ENCODE results near the gene PPP4R4.
"Not testable (repeated sequence)": the region's sequence is repeated elsewhere in the genome, so short reads cannot be mapped to it uniquely, and the experiment has no call there.

Gene PPP4R4

GRCh38 chr14:94282991-94283723, 109.0 kb downstream of the PPP4R4 start:
- no peak for DNase-seq

- DNase-seq: no peak
Measured at GRCh38 chr14:94284221-94284620, 110.1 kb downstream of the PPP4R4 start.

- no peak for DNase-seq
Measured at GRCh38 chr14:94285158-94285557, 111.0 kb downstream of the PPP4R4 start.

- DNase-seq: no peak
Measured at GRCh38 chr14:94288610-94289465, 114.7 kb downstream of the PPP4R4 start.

- DNase-seq: no peak
Measured at GRCh38 chr14:94290197-94290596, 116.1 kb downstream of the PPP4R4 start.

- no peak for DNase-seq
Measured at GRCh38 chr14:94291159-94291905, 117.2 kb downstream of the PPP4R4 start.

- DNase-seq: no peak
Measured at GRCh38 chr14:94291906-94292525, 117.9 kb downstream of the PPP4R4 start.

- no peak for DNase-seq
Measured at GRCh38 chr14:94292526-94292871, 118.4 kb downstream of the PPP4R4 start.

- DNase-seq: no peak
Measured at GRCh38 chr14:94292872-94293577, 118.9 kb downstream of the PPP4R4 start, which contains the start of gene SERPINA10. TSS of gene SERPINA10 (minus strand) at chr14:94293268. CDS start at chr14:94290593, 2,675 bp downstream.

- DNase-seq: no peak
Measured at GRCh38 chr14:94293578-94293924, 119.4 kb downstream of the PPP4R4 start.

GRCh38 chr14:94295360-94296180, 121.4 kb downstream of the PPP4R4 start:
- DNase-seq: no peak

- not testable (repeated sequence) for DNase-seq
Measured at GRCh38 chr14:94296181-94296545, 122.0 kb downstream of the PPP4R4 start.

GRCh38 chr14:94298130-94298529, 124.0 kb downstream of the PPP4R4 start:
- DNase-seq: no peak

- no peak for DNase-seq
Measured at GRCh38 chr14:94303111-94303510, 129.0 kb downstream of the PPP4R4 start.

GRCh38 chr14:94304243-94304642, 130.1 kb downstream of the PPP4R4 start:
- DNase-seq: no peak

- DNase-seq: no peak
Measured at GRCh38 chr14:94305620-94306019, 131.5 kb downstream of the PPP4R4 start.

GRCh38 chr14:94306047-94306978, 132.2 kb downstream of the PPP4R4 start:
- DNase-seq: no peak

- no peak for DNase-seq
Measured at GRCh38 chr14:94307410-94307992, 133.4 kb downstream of the PPP4R4 start.

- no peak for DNase-seq
Measured at GRCh38 chr14:94309721-94310120, 135.6 kb downstream of the PPP4R4 start.

- DNase-seq: no peak
Measured at GRCh38 chr14:94310248-94310647, 136.1 kb downstream of the PPP4R4 start.
